ENCODE measurements around the gene KCNH2. TPM values are rescaled to one million over a fixed set of nuclear protein-coding genes. Genes with fewer than 3 reads are reported as not detected.
"Not testable (repeated sequence)": the region's sequence is repeated elsewhere in the genome, so short reads cannot be mapped to it uniquely, and the experiment has no call there.

Gene KCNH2
- total and polyA plus RNA-seq, 7 donors: 0.46 to 107 (median 40.6) TPM

GRCh38 chr7:150910996-150911422 is 67.1 kb downstream of the KCNH2 start:
- H3K27ac ChIP-seq: no peak overlapping the region
- TF ChIP-seq CTCF (IDR thresholded peaks at IDR 0.05): no peak
- no peak for TF ChIP-seq POLR2AphosphoS5 (IDR thresholded peaks at IDR 0.05)
- no peak for TF ChIP-seq POLR2A (IDR thresholded peaks at IDR 0.05)
- TF ChIP-seq EP300 (IDR thresholded peaks at IDR 0.05): no peak
- no peaks in the 10 kb centered on the region for H3K9me3 ChIP-seq
- intact Hi-C loops (cut with DNase I): no loop called here
- WGBS, 2 donors: 53 to 61% methylated on average over 12 of the region's 12 CpGs
- no peaks in the 10 kb centered on the region for H3K4me1 ChIP-seq
- DNase-seq: no peak
- H3K36me3 ChIP-seq: no peaks in the 10 kb centered on the region
- no peaks in the 10 kb centered on the region for H3K27me3 ChIP-seq
- H3K4me3 ChIP-seq: no peak overlapping the region

DNA sequence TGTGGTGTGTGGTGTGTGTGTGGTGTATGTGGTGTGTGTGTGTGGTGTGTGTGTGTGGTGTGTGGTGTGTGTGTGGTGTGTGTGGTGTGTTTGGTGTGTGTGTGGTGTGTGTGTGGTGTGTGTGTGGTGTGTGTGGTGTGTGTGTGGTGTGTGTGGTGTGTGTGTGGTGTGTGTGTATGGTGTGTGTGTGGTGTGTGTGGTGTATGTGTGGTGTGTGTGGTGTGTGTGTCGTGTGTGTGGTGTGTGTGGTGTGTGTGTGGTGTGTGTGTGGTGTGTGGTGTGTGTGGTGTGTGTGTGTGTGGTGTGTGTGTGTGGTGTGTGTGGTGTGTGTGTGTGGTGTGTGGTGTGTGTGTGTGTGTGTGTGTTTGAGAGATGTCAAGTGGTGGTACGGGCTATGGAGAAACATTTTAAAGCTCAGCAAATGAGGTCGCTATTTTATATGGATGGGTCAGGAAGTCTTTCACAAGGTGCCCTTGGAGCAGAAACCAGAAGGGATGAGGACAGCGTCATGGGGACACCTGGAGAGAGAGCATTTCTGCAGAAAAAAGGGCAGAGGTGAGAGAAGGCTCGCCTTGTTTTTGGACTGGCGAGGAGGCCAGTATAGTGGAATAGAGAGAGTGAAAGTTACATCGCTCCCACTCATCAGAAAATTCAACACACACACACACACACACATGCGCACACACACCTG is 67.7 kb downstream of the KCNH2 start:
- H3K4me3 ChIP-seq; H3K27ac ChIP-seq; DNase-seq; H3K4me1 ChIP-seq; intact Hi-C loops (cut with DNase I); H3K36me3 ChIP-seq; H3K9me3 ChIP-seq; H3K27me3 ChIP-seq: not testable (repeated sequence)
- WGBS, 2 donors: 64 to 71% methylated on average over 8 of the region's 8 CpGs

DNA sequence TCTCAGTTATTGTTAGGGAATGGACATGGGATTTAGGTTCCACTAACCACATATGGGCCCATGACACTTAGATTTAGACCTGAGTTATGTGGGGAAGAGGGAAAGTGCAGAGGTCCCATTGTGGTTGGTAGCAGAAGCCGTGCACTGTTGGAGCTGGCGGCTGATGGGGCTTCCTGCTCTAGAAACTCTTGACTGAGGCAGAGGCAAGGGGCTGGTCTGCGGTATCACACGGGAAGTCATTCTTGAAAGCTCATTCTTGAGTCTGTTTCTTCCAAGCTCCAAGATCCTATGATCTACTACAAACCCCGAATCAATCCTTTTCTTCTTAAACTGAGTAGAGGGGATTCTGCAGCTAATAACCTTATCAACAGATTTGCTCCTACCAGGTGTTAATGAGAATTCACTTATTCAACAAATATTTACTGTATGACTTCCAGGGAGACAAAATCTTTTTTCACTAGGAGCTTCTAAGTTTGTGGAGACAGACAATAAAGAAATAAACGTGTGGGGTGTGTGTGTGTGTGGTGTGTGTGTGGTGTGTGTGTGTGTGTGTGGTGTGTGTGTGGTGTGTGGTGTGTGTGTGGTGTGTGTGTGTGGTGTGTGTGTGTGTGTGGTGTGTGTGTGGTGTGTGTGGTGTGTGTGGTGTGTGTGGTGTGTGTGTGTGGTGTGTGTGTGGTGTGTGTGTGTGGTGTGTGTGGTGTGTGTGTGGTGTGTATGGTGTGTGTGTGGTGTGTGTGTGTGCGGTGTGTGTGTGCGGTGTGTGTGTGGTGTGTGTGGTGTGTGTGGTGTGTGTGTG is 68.7 kb downstream of the KCNH2 start:
- Histone ChIP-seq H3K27ac (no peak overlapping the region), H3K4me1 (peaks cover 0 to 3% (median 2%) of the 10 kb centered on the region in 4 donors), H3K36me3 (no peaks in the 10 kb centered on the region), H3K9me3 (no peaks in the 10 kb centered on the region), H3K27me3 (no peaks in the 10 kb centered on the region), H3K4me3 (no peak overlapping the region)
- intact Hi-C loops (cut with DNase I): no loop called here
- TF ChIP-seq POLR2A (IDR thresholded peaks at IDR 0.05): no peak
- TF ChIP-seq CTCF (IDR thresholded peaks at IDR 0.05): no peak
- TF ChIP-seq EP300 (IDR thresholded peaks at IDR 0.05): no peak
- no peak for TF ChIP-seq POLR2AphosphoS5 (IDR thresholded peaks at IDR 0.05)
- 58 to 77% methylated on average over 8 of the region's 8 CpGs for WGBS, 2 donors
- no peak for DNase-seq

GRCh38 chr7:150908173-150908572 is 69.9 kb downstream of the KCNH2 start:
- no peaks in the 10 kb centered on the region for H3K27me3 ChIP-seq
- peaks cover 0 to 15% (median 14%) of the 10 kb centered on the region in 4 donors for H3K4me1 ChIP-seq
- H3K9me3 ChIP-seq: no peaks in the 10 kb centered on the region
- intact Hi-C loops (cut with DNase I): no loop called here
- no peaks in the 10 kb centered on the region for H3K36me3 ChIP-seq
- TF ChIP-seq POLR2A (IDR thresholded peaks at IDR 0.05) (no peak), POLR2AphosphoS5 (IDR thresholded peaks at IDR 0.05) (no peak), CTCF (IDR thresholded peaks at IDR 0.05) (no peak), EP300 (IDR thresholded peaks at IDR 0.05) (no peak)
- 83 to 88% methylated on average over 2 of the region's 2 CpGs for WGBS, 2 donors
- DNase-seq: no peak
- no peak overlapping the region for H3K27ac ChIP-seq
- no peak overlapping the region for H3K4me3 ChIP-seq
